Muscle layer of duodenum (tissue), 2 donors: ENCODE measurements around the gene SLC43A1.

Experiments used
- H3K27ac ChIP-seq: one replicate; pipeline ENCODE4 v1.7.0; 2013; ENCODE audit warnings: mild to moderate bottlenecking, low read length
- H3K27me3 ChIP-seq: one replicate; pipeline ENCODE4 v1.7.0; 2013; ENCODE audit warnings: low read depth, mild to moderate bottlenecking, control low read depth, low read length
- H3K36me3 ChIP-seq, 2 donors: one replicate each; pipeline ENCODE4 v1.7.0; 2013; ENCODE audit warnings: low read length in 2 of 2, control low read depth in 1 of 2, mild to moderate bottlenecking in 1 of 2; ENCODE audit not compliant: insufficient read depth in 2 of 2, control insufficient read depth in 1 of 2
- H3K4me1 ChIP-seq, 2 donors: one replicate each; pipeline ENCODE4 v1.7.0; 2013; ENCODE audit warnings: low read length in 2 of 2, mild to moderate bottlenecking in 2 of 2, control low read depth in 1 of 2, moderate library complexity in 1 of 2; ENCODE audit not compliant: insufficient read depth in 2 of 2, control insufficient read depth in 1 of 2
- H3K4me3 ChIP-seq, 2 donors: one replicate each; pipeline ENCODE4 v1.7.0; 2013; ENCODE audit warnings: low read length in 2 of 2, low read depth in 1 of 2, mild to moderate bottlenecking in 1 of 2
- H3K9me3 ChIP-seq, 2 donors: one replicate each; pipeline ENCODE4 v1.7.0; 2013; ENCODE audit warnings: low read length in 2 of 2, control low read depth in 1 of 2, mild to moderate bottlenecking in 1 of 2; ENCODE audit not compliant: control insufficient read depth in 1 of 2
- donor health status: healthy.

The SLC43A1 gene

DNA sequence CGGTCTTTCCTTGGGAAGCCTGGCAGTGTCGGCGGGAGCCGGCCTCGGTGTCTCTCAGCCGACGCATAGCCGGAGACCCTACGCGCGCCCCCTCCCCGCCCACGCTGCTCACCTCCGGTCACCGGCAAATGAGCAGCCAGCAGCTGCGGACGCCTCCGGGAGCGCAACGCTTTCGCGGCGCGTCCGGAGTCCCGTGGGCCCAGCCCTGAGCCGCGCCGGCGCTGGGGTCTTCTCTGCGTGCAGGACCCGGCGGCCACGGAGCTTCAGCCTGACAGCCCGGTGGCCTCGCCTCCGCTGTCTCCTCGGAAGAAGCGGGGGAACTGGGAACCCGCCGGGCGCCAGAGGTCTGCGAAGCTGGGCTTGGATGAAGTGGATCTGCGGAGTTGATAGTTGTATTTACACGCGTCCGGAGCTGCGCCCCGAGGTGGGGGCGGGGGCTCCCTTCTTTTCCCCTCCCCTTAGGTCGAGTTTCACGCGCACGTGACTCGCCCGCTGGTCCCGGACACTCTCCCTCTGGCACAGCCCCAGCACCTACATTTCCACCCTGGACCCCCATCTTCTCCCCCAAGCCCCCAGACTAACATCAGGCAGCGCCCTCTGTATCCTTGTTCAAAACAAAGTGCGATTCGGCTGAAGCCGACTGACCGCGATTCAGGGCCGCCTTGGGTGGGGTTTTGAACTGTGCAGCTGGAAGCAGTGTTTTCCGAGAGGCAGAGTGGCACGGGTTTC is at the start of gene SLC43A1:
TSS of gene SLC43A1 (minus strand) at position 371 of the 729 bp plus-strand sequence. CDS start 1,591 bp downstream, outside the sequence.
- Histone ChIP-seq H3K9me3 (no peaks in the 10 kb centered on the region), H3K36me3 (no peaks in the 10 kb centered on the region), H3K27ac (no peak within 1 kb of the TSS), H3K4me1 (peaks cover 0 to 25% of the 10 kb centered on the region in 2 donors), H3K4me3 (peak within 1 kb of the TSS; percentile 88 to 94), H3K27me3 (no peaks in the 10 kb centered on the region)

DNA sequence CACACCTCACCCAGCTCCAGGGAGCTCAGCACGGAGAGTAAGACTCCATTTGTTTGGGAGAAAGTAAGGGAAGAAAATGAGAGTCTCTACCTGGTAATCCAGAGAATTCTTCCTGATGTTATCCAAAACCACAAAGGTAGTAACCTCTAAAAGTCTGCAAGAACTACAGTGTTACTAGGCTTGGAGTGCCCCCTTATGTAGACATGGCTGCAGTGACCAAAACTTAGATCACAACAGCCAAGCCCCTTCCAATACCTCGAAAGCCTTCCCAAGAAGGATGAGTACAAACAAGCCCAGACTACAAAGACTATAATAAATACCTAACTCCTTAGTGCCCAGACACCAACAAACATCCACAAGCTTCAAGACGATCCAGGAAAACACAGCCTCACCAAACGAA is 47.1 kb upstream of the SLC43A1 start:
- Histone ChIP-seq H3K27ac (no peak overlapping the region), H3K27me3 (no peaks in the 10 kb centered on the region), H3K4me1 (peaks cover 0 to 7% of the 10 kb centered on the region in 2 donors), H3K9me3 (no peaks in the 10 kb centered on the region), H3K36me3 (peaks cover 13 to 22% of the 10 kb centered on the region in 2 donors), H3K4me3 (no peak overlapping the region)

DNA sequence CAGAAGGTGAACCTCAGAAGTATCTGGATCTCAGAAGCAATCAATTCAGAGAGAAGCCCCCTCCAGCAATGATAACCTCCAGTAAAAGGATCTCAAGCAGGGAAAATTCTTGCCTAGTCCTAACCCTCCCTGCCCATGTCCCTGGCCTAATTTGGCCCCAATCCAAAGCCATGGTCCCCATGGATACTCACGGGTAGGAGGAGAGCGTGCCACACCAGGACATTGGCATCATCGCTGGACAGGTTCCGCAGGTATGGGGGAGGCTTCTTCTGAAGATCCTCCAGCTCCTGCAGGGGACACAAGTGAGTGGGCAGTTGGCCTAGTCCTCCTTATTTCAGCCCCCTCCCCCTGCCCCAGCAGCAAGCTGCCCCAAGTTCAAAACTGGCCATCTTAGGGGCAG is 44.6 kb upstream of the SLC43A1 start:
- Histone ChIP-seq H3K9me3 (no peaks in the 10 kb centered on the region), H3K27me3 (no peaks in the 10 kb centered on the region), H3K36me3 (peaks cover 29 to 30% of the 10 kb centered on the region in 2 donors), H3K4me3 (no peak overlapping the region), H3K27ac (no peak overlapping the region), H3K4me1 (no peaks in the 10 kb centered on the region)

- Histone ChIP-seq H3K36me3 (peaks cover 61 to 65% of the 10 kb centered on the region in 2 donors), H3K9me3 (no peaks in the 10 kb centered on the region), H3K4me1 (no peaks in the 10 kb centered on the region), H3K27ac (no peak overlapping the region), H3K27me3 (no peaks in the 10 kb centered on the region), H3K4me3 (no peak overlapping the region)
Observed at GRCh38 chr11:57556041-57556440, 40.5 kb upstream of the SLC43A1 start.

- Histone ChIP-seq H3K4me1 (no peaks in the 10 kb centered on the region), H3K9me3 (no peaks in the 10 kb centered on the region), H3K27me3 (no peaks in the 10 kb centered on the region), H3K27ac (no peak overlapping the region), H3K4me3 (no peak overlapping the region), H3K36me3 (peaks cover 66 to 71% of the 10 kb centered on the region in 2 donors)
Observed at GRCh38 chr11:57555393-57555792, 39.9 kb upstream of the SLC43A1 start.

GRCh38 chr11:57552479-57552878 is 37.0 kb upstream of the SLC43A1 start:
- Histone ChIP-seq H3K36me3 (peaks cover 51 to 68% of the 10 kb centered on the region in 2 donors), H3K4me3 (no peak overlapping the region), H3K4me1 (no peaks in the 10 kb centered on the region), H3K9me3 (no peaks in the 10 kb centered on the region), H3K27ac (no peak overlapping the region), H3K27me3 (no peaks in the 10 kb centered on the region)

DNA sequence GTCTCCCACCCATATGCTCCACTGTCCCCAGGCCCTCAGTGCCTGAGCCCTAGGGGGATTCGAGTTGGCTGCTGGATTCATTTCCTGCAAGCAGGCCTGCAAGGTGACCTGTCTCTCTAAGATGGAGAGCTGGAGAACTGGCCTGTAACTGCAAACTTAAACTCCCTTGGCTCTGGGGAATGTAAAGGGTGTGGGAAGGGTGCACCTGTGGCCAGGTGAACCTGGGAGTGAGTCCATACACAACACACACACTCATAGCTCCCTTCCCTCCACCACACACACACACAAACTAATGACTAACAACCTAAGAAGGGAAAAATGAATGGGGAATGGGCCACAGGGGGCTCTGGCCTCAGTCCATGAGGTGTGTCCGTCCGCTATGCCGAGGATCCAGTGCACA is 36.4 kb upstream of the SLC43A1 start:
- Histone ChIP-seq H3K4me1 (no peaks in the 10 kb centered on the region), H3K27me3 (no peaks in the 10 kb centered on the region), H3K36me3 (peaks cover 49 to 68% of the 10 kb centered on the region in 2 donors), H3K4me3 (no peak overlapping the region), H3K27ac (no peak overlapping the region), H3K9me3 (no peaks in the 10 kb centered on the region)

GRCh38 chr11:57549983-57550382 is 34.5 kb upstream of the SLC43A1 start:
- no peak overlapping the region for H3K4me3 ChIP-seq
- H3K4me1 ChIP-seq = no peaks in the 10 kb centered on the region
- H3K36me3 ChIP-seq = peaks cover 44 to 52% of the 10 kb centered on the region in 2 donors
- H3K27ac ChIP-seq = no peak overlapping the region
- H3K9me3 ChIP-seq = no peaks in the 10 kb centered on the region
- no peaks in the 10 kb centered on the region for H3K27me3 ChIP-seq

DNA sequence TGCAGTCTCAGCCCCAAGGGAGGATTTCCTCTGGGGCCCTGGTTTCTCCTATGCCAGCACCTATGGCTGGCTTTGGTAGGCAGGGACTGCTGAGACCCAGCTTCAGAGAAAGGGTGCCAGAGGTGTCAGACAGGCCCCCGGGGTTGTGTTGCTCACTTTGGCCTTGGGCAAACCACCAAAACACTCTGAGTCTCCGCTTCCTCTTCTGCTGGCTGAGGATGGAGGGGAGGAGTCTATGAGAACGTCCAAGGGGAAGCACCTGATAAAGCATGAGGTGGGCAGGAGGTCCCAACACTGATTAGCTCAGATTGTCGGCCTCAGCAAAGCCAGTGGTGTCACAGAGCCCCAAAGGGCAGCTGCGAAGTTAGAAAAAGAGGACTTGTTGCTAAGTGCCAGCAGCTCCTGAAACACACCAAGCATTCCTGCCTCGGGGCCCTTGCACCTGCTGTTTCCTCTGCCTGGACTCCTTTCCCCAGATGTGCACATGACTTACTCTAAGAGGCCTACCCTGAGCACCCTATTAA is 32.4 kb upstream of the SLC43A1 start:
- H3K36me3 ChIP-seq = peaks cover 30 to 34% of the 10 kb centered on the region in 2 donors
- H3K4me1 ChIP-seq = no peaks in the 10 kb centered on the region
- no peaks in the 10 kb centered on the region for H3K9me3 ChIP-seq
- H3K27me3 ChIP-seq = no peaks in the 10 kb centered on the region
- no peak overlapping the region for H3K27ac ChIP-seq
- no peak overlapping the region for H3K4me3 ChIP-seq

- Histone ChIP-seq H3K27ac (no peak overlapping the region), H3K9me3 (no peaks in the 10 kb centered on the region), H3K4me1 (no peaks in the 10 kb centered on the region), H3K4me3 (no peak overlapping the region), H3K27me3 (no peaks in the 10 kb centered on the region), H3K36me3 (peaks cover 21 to 25% of the 10 kb centered on the region in 2 donors)
Observed at GRCh38 chr11:57546869-57547475, 31.5 kb upstream of the SLC43A1 start.

DNA sequence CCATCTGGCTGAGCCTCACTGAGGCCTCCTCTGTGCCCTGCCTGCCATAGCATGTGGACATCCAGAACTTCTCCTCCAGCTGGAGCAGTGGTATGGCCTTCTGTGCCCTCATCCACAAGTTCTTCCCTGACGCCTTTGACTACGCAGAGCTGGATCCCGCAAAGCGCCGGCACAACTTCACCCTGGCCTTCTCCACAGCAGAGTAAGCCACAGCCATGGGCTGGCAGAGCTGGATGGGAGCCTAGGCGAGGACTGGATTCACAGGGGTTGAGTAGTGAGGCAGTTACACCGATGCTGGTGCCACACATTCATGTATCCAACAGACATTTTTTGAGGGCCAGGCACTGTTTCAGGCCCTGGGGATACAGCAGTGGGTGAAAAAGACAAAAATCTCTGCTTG is 30.9 kb upstream of the SLC43A1 start:
- peaks cover 16 to 20% of the 10 kb centered on the region in 2 donors for H3K36me3 ChIP-seq
- no peaks in the 10 kb centered on the region for H3K4me1 ChIP-seq
- H3K4me3 ChIP-seq = no peak overlapping the region
- H3K9me3 ChIP-seq = no peaks in the 10 kb centered on the region
- H3K27me3 ChIP-seq = no peaks in the 10 kb centered on the region
- no peak overlapping the region for H3K27ac ChIP-seq
